ENCODE results near the gene EDRF1.

DNA sequence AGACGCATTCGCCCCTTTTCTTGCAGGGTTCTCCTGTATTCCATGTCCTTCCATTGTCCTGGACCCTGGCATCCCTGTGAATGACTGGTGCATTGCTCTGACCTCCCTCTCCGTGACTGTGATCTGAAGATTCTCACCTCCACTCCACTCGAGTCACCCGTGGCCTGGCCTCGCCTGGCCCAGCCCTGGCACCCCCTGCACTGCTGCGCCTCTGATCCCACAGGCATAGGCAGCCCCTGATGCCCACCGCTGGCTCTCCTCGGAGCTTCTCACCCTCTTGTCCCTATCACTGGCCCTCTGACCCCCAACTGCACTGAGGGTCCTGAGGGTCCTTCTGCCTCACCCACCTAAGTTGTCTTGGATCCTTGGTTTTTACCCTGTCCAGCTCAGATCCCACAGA lies 58.3 kb downstream of the EDRF1 start:
- TF ChIP-seq, protein P1, sequence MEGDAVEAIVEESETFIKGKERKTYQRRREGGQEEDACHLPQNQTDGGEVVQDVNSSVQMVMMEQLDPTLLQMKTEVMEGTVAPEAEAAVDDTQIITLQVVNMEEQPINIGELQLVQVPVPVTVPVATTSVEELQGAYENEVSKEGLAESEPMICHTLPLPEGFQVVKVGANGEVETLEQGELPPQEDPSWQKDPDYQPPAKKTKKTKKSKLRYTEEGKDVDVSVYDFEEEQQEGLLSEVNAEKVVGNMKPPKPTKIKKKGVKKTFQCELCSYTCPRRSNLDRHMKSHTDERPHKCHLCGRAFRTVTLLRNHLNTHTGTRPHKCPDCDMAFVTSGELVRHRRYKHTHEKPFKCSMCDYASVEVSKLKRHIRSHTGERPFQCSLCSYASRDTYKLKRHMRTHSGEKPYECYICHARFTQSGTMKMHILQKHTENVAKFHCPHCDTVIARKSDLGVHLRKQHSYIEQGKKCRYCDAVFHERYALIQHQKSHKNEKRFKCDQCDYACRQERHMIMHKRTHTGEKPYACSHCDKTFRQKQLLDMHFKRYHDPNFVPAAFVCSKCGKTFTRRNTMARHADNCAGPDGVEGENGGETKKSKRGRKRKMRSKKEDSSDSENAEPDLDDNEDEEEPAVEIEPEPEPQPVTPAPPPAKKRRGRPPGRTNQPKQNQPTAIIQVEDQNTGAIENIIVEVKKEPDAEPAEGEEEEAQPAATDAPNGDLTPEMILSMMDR (conservative IDR thresholded peaks at IDR 0.05; ENCODE audit: low read depth in 2 of 2), result no peak
- no peak for TF ChIP-seq EZH2phosphoT487 (IDR thresholded peaks at IDR 0.05; ENCODE audit: unreplicated experiment)

All from GM23338 (cell line).